ENCODE data around the gene YPEL4.

The YPEL4 gene

DNA sequence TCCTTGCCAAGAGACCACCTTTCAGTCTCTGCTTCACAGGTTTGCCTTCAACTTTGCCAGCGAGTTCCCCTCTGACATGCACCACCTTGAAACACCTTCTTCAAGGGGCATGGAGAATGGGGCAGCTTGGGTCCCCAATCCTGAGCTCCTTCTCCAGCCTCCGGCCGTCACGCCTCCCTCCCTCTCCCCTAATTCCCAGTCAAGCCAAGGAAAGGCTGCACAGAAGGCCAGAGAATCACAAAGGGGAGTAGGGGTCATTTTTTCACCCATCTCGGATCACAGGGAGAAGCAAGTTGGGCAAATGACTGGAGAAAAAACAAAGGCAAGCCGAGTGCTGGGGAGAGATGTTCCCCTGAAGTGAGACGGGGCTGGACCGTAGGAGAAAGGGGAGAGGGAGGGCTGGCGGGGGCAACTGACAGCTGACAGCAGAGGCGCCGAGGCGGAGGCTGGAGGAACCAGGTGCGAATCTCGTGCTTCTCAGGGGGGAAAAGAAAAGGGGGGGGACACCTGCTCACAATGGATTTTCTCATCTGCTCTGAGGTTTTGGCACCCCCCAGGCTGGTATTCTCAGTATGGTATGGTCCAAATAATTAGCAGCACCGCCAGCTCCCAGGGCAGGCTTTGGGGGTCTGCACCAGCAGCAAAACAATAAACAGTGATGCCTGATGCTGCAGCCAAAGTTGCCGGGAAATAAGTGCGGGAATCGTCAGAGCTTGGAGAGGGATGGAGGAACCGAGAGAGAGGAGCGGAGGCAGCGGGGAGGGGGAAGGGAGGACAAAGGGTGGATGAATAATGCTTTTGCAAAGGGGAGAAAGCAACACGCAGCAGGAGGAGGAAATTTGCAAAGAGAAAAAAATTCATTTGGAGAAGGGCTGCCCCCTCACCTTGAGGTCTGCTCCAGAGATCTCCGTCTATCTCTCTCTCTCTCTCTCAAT is 644 bp downstream of the YPEL4 start:
- no peak for DNase-seq

DNA sequence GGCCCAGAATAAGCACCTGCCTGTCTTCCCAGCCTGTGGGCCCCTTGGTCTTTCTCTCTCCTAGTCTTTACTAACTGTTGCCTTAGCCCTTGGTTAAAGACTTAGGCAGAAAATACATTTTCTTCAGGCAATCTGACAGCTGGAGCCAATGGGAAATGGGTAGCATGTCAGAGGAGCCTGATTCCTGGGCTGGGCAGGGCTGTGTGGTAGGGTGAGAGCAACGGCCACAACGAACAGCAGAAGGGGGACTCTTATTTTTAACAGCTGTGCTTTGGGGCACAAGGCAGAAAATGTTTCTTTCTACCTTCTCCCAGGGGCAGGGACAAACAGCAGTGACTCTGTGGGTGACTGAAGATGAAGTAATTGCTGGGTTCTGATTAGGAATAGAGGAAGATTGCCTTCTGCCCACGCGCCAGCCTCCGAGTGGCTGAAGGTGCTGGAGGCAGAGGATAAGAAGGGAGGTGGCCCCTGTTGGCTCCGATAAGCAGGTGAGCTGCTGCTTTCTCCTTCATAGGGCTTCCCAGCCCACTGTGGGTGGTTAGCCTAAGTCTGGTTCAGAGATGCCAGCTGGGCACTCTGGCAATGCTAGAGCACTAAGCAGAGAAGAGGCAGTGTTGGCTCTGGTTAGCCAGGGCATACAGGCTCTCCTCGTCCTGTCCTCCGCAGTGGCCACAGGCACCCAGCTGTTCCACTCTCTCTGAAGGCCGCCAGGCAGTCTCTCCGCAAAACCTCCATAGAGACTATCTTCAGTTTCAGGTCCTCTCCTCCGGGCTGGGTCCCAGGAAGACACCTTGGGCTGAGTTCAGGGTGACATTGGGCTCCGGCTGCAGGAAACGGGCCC is 1.5 kb downstream of the YPEL4 start:
- no peak for DNase-seq

DNA sequence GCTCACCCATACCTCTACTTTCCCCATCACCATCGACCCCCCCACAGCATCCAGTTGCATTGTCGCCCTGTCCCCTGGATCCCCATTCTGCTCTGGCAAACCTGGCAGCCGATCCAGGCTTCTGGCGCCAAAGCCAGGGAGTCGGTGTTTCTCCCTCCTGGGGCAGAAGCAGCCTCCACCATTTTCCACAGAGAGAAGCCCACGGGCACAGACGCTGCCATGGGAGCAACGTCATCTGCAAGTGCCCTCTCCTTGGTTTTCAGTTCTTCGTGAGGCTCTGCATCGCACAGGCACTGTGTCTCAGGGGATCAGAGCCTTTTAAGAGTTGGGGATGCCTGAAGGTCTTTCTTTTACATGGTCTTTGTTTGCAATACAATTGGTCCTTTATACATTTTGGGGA is 2.3 kb downstream of the YPEL4 start:
- no peak for DNase-seq

DNA sequence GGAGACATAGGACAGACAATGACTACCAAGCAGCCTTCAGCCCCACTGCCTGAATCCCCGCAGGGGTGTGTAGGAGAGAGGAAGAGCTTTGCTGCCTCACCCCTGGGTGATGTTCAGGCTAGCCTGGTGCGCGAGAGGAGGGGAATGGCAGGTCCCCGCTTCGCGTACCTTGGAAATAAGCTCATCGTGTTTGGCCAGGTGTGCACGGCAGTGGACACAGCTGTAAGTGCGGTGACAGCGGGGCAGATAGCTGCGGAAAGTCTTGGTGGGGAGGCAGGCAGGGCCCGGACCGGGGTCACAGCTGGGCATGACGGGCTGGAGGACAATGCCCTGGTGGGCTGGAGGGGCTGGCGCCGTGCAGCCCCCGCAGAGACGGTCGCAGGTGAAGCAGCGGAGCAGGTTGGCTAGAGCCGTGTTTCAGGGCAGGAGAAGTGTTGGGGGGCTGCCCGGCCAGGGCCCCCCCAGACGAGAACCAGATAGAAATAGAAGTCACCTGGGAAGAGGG is 2.9 kb downstream of the YPEL4 start:
- DNase-seq = no peak

DNA sequence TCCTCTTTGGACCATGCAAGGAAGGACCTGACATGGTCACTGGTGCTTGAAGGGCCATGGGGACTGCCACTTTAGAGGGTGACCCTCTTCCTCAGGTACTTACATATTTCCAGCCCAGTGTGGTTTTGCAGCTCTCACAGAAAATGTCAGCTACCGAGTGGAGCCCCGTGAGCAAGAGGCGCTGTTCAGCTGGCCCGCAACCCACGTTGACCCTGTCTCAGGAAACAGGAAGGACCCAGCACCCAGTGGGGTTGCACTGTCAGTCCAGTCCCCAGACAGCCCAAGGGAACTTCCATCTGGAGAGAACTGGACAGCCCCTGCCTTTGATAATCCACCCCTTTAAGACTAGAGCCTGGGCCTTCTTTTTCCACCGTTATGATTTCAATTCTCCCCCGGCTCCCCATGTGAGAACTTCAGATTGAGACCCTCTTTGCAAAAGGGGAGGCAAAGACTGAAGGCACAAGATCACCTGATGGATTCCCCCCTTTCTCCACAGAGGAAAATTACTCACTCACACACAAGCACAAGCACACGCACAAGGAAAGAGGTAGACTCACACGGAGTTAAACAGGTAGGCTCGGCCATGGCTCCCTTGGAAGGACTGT is 3.4 kb downstream of the YPEL4 start:
- no peak for DNase-seq

DNA sequence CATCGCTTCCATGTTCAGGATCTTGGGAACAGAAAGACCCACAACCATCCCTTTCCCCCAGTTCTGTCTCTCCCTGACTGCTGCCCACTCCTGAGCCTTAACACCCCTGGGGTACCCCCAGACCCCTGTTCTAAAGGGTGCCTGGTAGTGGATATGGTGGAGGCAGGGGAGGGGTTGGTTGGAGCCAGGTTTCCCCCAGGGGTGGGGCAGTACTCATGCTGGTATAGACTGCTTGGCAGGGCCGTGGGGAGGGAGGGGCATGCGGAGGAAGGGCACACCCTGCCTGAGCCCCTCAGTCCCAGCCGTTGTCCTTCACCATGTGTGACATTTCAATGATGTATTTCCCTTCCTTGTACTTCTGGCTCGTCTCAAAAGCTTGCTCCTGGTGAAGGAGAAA is 4.0 kb downstream of the YPEL4 start:
- no peak for DNase-seq

DNA sequence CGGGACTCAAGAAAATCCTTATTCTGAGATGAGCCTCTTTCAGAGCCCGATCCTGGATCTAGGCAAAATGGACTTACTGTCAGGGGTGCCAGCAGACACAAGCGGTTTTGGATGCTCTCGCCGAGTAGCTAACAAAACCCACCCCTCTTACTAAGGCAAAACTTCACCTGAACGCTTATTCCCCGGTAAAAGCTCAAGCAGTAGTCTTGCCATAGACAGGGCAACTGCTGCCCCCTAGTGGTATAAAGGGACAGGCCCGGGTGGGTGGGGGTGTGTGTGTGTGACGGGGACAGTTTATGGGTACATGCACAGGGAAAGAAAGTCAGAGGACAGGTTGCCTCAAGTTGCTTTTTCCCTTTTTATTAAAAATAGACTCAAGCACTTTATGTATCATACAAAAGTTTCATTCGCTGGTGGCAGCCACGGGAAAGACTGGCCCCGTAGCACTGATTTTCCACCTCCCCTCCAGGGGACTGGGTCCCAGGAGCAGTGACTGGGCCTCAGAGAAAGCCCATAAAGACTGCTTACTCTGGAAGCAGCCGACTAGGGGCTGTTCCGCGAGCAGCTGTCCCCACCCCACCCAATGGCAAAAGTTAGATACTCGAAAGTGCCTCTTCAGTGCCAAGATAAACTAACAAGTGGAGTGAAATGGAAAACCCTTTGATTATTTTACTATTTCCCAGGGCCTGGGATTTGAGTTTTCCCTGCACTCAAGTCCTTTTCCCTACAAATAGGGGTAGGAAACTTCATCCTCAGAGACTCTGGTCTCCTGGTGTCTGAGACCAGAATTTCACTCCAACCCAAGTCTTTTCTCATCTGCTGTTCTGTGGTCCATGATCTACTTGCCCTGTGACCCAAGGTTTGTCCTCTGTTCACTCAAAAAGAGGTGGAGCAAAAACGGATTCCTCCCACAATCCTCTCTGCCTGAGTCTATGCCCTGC is 4.7 kb downstream of the YPEL4 start:
- peak; percentile 8 for DNase-seq

DNA sequence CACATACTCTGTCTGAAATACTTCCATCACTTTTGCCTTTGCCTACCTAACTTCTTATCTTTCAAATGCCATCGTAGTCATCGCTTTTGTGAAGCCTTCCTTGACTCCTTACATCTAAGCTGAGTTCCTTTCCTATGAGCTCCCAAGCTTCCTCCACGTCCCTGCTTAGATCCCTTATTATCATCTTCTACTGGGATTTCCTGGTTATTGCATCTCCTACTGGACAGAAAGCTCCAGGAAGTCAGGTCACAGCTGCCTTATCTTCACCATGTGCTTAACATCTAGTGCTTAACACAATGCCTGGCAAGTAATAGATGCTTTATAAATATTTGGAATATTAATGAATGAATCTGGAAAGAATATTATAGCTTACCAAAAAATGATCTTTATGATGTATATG is 5.9 kb downstream of the YPEL4 start:
- no peak for DNase-seq

DNA sequence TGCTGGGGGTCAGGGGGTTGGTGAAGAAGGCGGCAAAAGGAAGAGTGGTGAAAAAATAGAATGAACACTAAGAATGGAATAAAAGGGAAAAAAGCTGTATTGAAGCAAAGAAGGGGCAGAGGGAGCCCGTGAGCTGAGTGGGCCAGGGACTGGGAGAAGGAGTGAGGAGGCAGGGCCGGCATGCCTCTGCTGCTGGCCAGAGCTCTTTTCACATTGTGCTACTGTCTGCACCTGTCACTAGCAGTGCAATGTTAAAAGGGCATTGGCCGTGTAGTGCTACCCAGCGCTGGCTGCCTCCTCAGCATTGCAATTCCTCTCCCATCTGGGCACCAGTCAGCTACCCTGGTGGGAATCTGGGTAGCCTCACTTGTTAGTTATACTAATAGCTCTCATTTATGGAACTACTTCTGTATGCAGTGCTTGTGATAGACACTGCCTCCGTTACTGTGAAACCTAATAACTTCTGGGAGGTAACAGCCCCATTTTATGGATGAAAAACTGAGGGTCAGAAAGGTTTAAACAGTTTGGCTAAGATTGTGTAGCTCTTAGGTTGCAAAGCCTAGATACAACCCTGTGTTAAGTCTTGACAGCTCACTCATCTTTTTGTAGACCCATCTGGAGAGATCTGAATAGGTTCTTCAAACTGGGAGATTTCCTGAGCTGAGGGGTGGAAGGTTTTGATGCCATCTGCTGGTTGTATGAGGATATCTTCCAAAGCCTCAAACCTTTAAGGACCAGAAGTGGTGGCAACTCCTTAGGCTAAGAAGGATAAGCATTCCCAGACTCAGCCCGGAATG is 8.5 kb downstream of the YPEL4 start:
- no peak for DNase-seq

DNA sequence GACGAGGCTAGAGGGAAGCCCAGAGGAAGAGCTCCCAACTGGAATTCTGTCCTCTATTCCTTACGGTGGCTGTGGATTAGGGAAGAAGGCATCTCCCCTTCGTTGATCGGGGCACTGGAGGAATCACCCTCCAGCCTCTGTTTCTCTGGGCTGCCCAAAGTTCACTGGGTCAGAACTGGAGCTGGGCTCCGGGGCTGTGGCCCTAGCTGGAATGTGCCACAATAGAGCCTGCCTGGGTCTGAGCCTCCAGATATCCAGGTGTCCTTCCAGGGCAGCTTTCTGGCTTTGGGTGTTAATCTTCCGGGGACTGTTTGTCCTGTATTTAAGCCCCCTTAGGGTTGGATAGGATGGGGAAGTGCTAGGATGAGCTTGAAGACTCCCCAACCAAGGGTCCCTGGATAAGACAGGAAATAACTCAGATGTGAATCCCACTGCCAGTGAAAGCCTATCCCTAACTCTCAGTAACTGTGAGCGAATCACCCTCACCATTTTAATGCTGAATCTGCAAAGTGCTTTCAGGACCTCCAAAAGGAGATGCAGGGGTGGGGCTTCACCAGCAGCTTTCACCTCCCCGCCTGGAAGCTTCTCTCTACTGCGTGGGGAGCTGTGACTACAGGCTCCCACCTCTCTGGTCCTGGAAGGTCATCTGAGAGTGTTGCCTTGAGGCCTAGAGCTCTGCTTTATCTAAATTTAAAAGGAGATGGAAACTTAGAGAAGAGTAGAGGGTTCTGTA is 9.5 kb downstream of the YPEL4 start:
- DNase-seq = no peak

DNA sequence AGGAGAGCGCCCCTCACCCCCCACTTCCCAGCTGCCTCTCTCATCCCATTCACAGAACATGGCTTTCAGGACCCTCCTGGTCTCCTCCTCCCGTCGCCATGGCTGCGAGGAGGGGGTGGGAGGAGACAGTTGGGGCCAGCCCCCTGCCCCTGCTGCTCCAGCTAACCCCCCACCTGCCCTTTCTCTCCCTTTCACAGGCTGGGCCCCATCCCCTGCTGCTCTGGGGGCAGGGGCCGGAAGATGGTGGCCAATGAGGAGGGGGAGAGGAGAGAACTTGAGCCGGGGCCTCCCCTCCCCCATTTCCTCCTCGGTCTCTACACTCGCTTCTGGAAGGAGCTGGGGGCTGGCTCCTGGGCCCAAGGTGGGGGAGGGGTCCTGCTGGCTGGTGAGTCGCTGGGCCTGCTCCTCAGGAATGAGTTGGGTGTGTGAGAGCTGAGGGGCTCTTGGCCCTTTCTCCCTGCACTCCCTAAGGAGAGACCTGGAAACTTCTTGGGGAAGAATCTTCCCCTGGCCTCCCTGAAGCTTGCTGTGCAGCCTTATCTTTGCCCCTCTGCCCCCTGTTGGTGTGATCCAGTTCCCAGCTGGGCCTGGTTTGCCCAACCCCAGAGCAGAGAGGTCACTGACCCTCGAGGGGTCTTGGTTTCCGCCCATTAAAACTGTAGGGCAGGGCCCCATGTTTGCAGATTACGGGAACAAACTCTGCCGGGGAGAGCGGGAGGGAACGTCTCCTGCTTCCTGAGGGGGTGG is 10.2 kb downstream of the YPEL4 start:
- no peak for DNase-seq

DNA sequence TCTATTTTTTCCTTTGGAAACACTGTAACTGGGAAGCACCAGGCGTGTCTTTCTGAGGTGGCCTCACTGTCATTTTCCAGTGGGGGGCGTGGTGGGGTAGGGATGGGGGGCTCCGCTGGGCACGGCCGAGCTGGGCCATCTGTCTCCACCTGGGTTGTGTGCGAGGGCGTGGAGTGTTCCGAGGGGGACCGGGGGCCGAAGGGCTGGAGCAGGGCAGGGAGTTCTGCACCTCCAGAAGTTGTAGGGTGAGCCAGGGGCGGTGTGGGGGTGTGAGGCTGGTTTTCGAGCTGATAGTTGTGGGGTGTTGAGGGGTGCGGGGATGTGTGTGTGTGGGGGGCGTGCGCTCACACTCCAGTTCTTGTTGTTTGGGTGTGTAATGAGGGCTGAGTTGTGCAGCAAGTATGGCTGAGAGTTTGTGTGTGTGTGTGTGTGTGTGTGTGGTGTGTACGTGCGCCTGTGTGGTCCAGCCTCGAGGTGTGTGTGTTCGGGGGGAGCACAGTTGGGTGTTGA is 10.8 kb downstream of the YPEL4 start:
- no peak for DNase-seq

DNA sequence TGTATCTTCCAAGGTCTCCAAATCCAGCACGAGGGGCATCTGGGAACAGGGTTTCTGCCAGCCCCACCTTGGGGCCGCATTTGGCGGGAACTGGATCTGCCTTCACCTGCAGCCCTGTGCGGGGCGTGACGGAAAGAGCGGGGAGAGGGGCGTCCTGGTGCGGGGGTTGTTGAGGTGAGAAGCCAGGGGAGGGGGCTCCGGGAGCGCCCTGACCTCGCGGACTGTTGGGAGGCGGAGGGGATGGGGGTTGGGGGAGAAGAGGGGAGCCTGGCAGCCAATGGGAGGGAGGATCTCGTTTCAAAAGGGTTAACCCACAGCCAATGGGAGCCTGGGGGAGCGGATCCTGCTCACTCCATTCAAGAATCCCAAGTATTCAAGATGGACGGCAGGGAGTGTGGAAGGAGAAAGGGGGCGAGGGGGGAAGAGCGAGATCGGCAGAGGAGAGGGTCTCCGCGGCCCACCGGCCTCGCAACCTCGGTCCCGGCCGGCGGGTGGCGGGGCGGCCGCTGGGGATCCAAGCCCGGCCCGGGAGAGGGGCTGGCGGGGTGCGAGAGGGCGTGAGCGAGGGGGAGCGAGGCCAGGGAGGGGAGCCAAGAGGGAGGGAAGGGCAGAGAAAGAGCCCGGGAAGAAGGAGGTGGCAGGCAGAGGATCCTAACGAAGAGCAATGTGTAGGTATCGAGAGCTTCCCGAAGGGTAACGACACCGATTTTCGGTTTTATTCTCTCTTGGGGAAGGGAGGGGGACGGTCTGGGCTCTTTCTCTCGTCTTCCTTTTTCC is 11.5 kb downstream of the YPEL4 start:
- no peak for DNase-seq

DNA sequence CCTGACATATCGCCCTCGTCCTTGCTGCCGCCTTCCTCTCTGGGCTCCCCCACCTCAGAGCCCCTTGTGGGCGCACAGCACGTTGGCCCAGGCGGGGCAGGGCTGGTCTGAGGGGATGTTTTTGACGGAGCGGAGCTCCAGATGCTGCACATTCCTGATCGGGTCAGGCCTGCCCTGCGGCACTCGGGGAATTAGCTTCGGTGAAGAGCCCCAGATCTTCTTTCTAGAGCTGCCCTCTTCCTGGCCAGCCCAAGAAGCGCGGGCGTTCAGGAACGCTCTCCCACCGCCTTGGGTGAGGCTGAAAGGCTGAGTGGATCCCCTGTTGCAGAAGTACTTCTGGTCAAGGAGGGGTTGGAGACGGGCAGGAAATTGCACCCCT is 12.1 kb downstream of the YPEL4 start:
- DNase-seq = no peak

DNA sequence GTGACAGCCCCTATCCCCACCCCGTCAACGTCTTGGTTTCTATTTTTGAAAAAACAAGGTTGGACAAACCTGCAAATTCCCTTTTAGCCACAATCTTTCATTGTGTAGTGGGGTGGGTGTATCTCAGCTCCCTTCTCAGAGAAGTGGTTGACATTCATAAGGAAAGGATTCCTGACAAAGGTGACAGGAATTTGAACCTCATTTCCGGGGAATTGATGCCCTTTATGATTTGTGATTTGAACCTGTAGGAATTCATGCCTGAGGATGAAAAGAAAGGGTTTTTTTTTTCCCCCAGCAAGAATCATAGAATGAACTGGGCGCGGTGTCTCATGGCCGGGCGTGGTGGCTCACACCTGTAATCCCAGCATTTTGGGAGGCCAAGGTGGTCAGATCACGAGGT is 14.5 kb downstream of the YPEL4 start:
- no peak for DNase-seq

DNA sequence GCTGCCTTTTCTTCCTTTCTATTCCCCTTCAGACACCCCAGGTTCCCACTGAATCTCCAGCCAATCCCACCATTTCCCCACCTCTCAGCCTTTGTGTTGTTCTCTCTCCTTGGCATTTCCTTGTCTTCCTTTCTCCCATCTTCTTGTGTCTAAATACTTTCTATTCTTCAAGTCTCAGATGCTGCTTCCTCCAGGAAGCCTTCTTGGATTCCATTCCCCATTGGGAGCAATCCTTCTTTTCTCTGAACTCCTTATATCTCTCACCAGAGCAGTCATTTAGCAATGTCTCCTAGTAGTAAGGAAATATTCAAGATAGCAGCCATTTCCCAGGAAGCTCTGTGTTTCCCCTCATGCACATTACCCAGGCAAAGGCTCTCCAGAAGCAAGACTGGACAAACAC is 15.4 kb downstream of the YPEL4 start:
- no peak for DNase-seq

DNA sequence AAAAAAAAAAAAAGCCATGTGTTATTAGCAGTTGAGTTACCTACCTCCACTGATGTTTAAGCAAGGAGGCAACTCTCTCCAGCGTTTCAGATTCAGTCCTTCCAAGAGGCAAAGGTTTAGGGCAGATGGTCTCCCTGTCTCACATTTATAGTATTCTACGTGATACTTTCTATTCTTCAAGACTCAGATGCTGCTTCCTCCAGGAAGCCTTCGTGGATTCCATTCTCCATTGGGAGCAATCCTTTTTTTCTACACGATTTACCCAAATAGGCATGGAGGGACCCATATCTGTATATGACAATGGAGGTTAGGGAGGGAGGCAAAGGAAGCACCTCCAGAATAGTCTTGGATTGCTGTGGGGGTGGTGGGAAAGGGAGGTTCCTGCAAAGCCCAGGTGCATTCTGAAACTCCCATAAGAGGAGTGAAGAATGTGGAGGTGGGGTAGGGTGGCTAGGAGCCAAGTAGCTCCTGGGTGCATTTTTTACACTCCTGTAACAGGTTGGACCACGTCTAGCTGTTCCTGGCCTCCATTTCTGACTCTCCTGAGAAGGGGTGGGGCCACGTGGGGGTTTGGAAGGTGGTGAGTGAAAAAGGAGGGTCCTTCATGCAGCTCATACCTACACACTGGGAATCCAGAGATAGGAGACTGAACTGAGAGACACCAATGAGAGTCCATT is 16.2 kb downstream of the YPEL4 start:
- no peak for DNase-seq

DNA sequence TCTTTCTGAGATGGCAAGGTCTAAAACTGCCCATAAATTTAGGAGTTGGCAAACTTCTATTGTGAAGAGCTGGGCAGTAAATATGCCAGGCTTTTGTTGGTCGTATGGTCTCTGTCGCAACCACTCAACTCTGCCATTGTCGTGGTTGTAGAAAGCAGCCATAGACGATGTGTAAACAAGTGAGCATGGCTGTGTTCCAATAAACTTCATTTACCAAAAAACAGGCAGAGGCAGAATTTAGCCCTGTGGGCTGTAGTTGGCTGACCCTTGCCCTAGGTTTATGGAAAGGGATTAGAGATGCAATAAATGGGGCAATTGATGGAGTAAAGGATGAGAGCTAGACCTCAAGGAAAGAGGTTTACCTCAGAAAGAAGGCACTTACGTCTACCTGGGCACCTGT is 17.6 kb downstream of the YPEL4 start:
- DNase-seq = no peak
